GM19351 (cell line): ENCODE results near the gene SCN9A.
A peak's percentile ranks its signal among the peaks of the same experiment; 100 is the strongest.
"Not testable (repeated sequence)": the region's sequence is repeated elsewhere in the genome, so short reads cannot be mapped to it uniquely, and the experiment has no call there.

Source experiments
- ATAC-seq: cut with Tn5 transposase; IDR thresholded peaks from one replicate; pipeline ENCODE4 v1.9.1; 2021; ENCODE audit warnings: mild to moderate bottlenecking, moderate library complexity; ENCODE audit not compliant: unreplicated experiment

Gene SCN9A

GRCh38 chr2:166337932-166338331 lies 37.8 kb downstream of the SCN9A start:
- no peak for ATAC-seq

- no peak for ATAC-seq
These were observed 40.5 kb downstream of the SCN9A start for GRCh38 chr2:166335284-166335683.

- no peak for ATAC-seq
These were observed 40.9 kb downstream of the SCN9A start for GRCh38 chr2:166334805-166335204.

- ATAC-seq = no peak
These were observed 41.9 kb downstream of the SCN9A start for GRCh38 chr2:166333801-166334200.

GRCh38 chr2:166332106-166332505 lies 43.6 kb downstream of the SCN9A start:
- no peak for ATAC-seq

- ATAC-seq = no peak
These were observed 44.3 kb downstream of the SCN9A start for GRCh38 chr2:166331468-166331867.

GRCh38 chr2:166329465-166329864 lies 46.3 kb downstream of the SCN9A start:
- no peak for ATAC-seq

GRCh38 chr2:166328147-166328546 lies 47.6 kb downstream of the SCN9A start:
- ATAC-seq = no peak

- ATAC-seq = no peak
These were observed 54.7 kb downstream of the SCN9A start for GRCh38 chr2:166321076-166321475.

GRCh38 chr2:166314022-166314759 lies 61.6 kb downstream of the SCN9A start:
- ATAC-seq = no peak

GRCh38 chr2:166312863-166313262 lies 62.9 kb downstream of the SCN9A start:
- not testable (repeated sequence) for ATAC-seq

- no peak for ATAC-seq
These were observed 68.4 kb downstream of the SCN9A start for GRCh38 chr2:166307326-166307725.

- no peak for ATAC-seq
These were observed 71.1 kb downstream of the SCN9A start for GRCh38 chr2:166304656-166305055.

GRCh38 chr2:166302036-166302435 lies 73.7 kb downstream of the SCN9A start:
- no peak for ATAC-seq

GRCh38 chr2:166297951-166298350 lies 77.8 kb downstream of the SCN9A start:
- no peak for ATAC-seq

GRCh38 chr2:166293984-166294383 lies 81.8 kb downstream of the SCN9A start:
- no peak for ATAC-seq

- no peak for ATAC-seq
These were observed 90.5 kb downstream of the SCN9A start for GRCh38 chr2:166285215-166285614.

- no peak for ATAC-seq
These were observed 91.4 kb downstream of the SCN9A start for GRCh38 chr2:166284359-166284758.

- peak; percentile 78 for ATAC-seq
These were observed 93.6 kb downstream of the SCN9A start for GRCh38 chr2:166282154-166282553.

- no peak for ATAC-seq
These were observed 96.9 kb downstream of the SCN9A start for GRCh38 chr2:166278856-166279255.

GRCh38 chr2:166270376-166270775 lies 105.4 kb downstream of the SCN9A start:
- ATAC-seq = no peak

- no peak for ATAC-seq
These were observed 106.4 kb downstream of the SCN9A start for GRCh38 chr2:166269322-166269721.

GRCh38 chr2:166257859-166258258 lies 117.9 kb downstream of the SCN9A start:
- ATAC-seq = no peak
